Jurkat, Clone E6-1 (cell line): Measurements from ENCODE around the gene ACVR1B.

Experiments used
- DNase-seq: peaks from one replicate; pipeline ENCODE4 v3.0.0-alpha.2; 2011; ENCODE audit warnings: low read depth, low spot score
- H3K4me3 ChIP-seq: 2 replicates; pipeline ENCODE4 v1.5.1; 2011; ENCODE audit warnings: mild to moderate bottlenecking, low read length, control low read depth, moderate library complexity

The ACVR1B gene

DNA sequence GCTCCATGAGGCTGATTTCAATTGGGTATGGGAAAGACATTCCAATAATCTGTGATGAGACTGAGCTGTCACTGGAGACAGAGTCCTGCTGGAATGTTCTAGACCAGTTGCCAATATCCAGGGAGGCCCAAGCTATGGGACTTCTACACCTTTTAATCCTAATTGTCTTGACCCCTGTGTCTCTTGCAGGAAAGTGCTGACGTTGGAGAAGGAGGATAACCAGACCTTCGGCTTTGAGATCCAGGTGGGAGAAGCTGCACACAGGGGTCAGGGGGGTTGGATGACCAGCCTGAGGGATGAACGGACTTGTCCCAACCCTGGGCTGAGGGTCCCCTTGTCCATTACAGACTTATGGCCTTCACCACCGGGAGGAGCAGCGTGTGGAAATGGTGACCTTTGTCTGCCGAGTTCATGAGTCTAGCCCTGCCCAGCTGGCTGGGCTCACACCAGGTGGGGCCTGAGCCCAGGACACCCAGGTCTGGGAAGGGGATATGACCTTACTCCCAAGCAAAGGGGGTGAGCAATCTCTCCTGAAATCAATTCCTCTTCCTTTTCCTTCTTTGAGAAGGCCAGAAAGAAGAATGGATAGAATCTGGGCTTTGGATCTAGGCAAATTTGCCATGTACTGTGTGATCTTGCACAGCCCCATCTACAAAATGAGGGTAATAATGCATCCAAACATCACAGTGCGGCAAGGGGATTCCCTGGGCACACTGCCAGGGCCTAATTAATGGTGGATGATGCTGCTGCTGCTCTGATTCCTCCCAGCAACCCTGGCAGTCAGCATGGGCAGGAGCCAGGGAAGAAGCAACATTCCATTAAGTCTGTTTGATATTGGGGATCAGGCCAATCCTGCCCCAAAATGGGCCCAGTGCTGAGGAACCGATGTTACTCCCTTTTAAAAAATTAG is 59.4 kb downstream of the ACVR1B start:
- no peak for DNase-seq
- no peak overlapping the region for H3K4me3 ChIP-seq

DNA sequence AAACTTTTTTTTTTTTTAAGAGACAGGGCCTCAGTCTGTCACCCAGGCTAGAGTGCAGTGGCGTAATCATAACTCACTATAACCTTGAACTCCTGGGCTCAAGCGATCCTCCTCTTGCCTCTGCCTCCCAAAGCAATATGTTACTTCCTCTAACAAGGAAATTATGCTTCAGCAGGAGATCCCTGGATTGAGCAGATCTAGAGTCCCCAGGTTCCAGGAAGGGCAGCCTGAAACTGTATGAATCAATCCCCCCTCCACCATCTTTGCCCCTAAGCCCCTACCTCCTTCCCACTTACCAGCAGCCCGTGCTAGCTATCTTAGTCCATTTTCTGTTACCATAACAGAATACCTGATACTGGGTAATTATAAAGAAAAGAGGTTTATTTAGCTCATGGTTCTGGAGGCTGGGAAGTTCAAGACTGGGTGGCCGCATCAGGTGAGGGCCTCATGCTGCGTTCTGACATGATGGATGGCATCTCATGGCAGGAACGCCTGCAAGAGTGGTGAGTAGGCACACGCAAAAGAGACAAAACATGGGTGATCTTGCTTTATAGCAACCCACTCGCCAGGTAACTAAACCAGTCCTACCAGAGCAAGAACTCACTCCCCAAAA is 60.2 kb downstream of the ACVR1B start:
- no peak for DNase-seq
- no peak overlapping the region for H3K4me3 ChIP-seq

DNA sequence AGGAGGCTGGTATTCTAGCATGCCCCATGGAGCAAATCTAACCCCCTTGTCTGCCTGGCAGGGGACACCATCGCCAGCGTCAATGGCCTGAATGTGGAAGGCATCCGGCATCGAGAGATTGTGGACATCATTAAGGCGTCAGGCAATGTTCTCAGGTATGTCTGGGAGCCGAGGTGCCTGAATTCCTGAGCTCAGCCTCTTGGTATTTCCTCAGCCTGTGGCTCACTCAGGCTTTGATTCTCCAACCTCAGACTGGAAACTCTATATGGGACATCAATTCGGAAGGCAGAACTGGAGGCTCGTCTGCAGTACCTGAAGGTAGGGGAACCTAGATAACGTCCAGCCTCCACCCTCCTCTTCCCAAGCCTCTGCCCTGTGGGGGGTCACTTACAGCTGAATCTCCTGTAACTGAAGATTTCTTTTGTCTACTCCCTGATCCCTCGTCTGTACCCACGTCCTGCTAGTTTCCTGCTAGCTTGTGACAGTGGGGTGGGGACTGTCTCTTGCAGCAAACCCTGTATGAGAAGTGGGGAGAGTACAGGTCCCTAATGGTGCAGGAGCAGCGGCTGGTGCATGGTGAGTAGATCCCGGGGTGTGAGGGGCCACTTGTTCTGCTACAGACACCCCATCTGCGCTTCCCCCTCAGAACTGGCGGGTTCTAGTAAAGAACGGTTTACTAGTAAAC is 62.3 kb downstream of the ACVR1B start:
- DNase-seq = no peak
- H3K4me3 ChIP-seq = no peak overlapping the region

DNA sequence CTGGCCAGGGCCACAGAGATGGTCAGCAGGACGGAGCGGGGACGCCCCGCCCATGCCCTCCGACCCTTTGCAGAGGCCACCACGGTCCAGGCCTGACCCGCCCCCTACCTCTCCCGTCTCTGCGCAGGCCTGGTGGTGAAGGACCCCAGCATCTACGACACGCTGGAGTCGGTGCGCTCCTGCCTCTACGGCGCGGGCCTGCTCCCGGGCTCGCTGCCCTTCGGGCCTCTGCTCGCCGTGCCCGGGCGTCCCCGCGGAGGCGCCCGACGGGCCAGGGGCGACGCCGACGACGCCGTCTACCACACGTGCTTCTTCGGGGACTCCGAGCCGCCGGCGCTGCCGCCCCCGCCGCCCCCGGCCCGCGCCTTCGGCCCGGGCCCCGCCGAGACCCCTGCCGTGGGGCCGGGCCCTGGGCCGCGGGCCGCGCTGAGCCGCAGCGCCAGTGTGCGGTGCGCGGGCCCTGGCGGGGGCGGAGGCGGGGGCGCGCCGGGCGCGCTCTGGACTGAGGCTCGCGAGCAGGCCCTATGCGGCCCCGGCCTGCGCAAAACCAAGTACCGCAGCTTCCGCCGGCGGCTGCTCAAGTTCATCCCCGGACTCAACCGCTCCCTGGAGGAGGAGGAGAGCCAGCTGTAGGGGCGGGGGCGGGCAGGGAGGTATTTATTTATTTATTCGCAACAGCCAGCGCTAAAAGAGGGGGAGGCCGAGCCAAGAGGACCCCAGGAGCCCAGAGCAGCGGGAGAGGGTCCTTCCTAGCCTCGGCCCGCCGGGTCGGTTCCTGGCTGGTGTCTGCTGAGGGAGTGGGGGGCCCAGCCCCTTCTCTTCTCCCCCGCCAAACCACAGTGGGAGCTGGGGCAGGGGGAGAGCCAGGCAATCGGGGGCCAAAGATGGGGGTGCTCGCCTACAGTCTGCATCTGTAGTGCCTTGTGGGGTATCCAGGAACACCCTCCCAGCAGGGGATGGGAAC is 63.4 kb downstream of the ACVR1B start:
- DNase-seq = no peak
- no peak overlapping the region for H3K4me3 ChIP-seq

DNA sequence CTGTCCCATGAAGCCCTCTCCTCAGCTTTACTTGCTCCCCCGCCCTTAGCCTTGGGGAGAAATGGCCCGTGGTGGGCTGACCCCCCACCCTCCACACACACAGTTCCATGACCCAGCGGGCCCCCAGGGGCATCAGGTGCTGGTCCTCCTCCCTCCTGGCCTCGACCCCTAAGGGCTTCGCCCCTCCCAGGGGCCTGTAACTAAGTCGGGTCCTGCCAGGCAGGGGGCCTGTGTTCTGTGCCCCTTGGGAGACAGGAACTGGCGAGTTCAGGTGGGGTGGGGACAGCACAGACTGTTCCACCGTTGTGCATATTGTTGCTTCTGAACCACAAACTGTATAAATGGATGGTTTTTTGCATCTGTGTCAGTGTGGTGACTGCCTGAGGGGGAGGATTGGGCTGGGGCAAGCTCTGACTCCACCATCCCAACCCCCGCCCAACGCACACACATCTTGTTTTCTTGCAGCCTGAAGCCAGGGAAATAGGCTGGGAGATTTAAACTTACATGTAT is 64.1 kb downstream of the ACVR1B start:
- no peak overlapping the region; the same call in 1 of the 2 replicates for H3K4me3 ChIP-seq
- DNase-seq = peak; percentile 87

DNA sequence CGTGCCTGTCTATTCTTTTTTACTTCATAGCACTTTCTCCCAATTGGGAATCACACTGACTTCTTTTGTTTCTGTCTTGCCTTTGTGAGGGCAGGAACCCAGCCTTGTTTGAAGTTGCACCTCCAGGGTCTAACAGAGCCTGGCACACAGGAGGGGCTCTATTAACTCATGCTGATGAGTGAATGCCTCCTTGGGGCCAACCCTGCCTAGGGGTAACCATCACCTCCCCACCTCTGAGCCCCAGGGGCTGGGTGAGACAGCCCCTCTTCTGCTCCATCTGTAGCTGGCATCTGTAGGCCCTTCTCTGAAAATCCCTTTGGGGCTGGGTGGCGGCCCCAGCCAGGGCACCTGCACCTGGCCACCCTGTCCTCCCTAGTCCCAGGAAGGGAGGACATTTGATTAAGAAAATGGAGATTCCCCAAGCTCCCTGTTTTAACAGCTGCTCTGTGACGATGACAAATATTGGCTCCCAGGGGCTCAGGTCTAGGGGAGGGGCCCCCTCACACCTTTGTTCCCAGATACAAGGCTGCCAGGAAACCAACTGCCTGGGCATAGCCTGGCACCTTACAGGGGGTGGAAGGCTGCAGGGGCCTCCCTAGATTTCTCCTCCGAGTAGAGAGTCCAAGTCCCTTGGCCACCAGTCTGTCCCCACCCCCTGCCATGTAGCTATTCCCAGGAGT is 67.1 kb downstream of the ACVR1B start:
- no peak overlapping the region for H3K4me3 ChIP-seq
- no peak for DNase-seq

DNA sequence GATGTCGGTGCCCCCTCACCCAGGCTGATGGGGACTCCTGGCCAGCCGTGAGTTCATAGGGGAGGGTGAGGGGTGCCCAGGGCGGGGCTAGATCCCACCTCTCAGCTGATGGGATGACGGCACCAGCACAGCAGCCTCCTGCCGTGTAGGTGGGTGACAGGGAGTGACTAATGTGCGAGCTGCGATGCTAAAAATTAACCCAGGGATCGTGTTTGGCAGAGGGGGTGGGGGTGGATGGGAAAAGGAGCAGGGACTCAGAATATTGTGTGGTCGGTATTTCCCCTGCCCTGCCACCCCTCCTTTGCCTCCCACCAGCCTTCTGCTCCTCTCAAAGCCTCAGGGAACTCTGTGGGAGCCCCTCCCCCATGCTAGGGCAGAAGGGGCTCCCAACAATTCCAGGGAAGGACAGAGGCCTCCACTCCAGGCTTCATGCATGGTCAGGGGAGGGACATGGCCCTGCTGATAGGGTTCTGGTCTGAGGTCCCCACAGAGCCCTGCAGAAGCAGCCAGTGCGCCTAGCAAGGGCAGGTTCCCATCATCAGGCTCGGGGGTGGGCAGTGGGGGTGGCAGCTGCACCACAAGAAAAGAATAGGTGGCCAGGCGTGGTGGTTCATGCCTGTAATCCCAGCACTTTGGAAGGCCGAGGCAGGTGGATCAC is 67.7 kb downstream of the ACVR1B start:
- no peak for DNase-seq
- no peak overlapping the region for H3K4me3 ChIP-seq

DNA sequence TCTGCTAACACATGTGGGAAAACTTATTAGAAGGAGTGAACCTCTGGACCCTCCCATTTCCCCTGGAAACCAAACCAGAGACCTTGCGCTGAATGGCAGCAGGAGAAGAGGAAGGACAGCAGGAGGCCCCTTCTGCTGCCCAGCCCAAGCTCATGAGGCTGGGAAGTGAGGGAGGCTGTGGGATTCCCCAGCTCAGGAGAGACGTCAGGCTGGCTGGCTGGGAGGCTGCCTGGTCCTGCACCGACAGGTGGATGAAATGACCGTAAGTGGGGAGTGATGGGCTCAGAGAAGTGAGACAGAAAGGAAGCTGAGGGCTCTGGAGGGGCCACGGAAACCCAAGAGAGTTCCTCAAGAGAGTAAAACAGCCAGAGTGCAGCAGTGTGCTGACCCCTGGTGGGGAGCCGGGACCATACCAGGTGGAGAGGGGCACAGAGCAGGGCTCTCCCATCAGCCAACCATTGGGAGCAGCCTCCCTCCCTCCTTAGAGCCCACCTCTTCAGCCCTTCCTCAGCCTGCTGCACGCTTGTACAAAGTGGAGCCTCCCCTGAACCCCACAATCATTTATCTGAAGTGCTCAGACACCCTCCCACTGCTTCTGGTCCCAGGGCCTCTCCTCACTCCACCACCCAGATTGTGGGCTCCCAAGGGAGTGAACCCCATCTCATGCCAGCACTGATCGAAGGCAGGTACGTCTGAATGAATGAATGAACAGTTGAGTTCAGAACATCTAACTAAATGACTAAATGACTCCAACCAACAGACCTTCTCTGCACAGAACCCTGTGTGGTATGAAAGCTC is 69.2 kb downstream of the ACVR1B start:
- H3K4me3 ChIP-seq = peak overlapping the region; percentile 43
- peak; percentile 73 for DNase-seq

DNA sequence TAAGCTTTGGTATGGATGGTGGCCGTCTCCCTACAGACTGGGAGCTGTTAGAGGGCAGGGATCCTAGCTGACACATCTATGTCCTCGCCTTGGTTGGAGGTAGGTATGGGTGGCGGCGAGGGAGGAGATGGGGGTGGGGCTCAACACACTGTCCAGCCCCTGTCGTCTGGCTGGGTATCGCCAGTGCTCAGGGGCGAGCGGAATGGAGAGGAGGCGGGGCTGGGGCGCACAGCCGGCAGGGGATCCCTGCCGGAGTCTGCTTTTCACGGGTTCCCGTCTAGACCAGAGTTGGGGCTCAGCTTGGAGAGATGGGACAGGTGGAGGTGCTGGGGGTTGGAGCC is 71.3 kb downstream of the ACVR1B start:
- H3K4me3 ChIP-seq = peak overlapping the region; percentile 62
- DNase-seq = no peak

DNA sequence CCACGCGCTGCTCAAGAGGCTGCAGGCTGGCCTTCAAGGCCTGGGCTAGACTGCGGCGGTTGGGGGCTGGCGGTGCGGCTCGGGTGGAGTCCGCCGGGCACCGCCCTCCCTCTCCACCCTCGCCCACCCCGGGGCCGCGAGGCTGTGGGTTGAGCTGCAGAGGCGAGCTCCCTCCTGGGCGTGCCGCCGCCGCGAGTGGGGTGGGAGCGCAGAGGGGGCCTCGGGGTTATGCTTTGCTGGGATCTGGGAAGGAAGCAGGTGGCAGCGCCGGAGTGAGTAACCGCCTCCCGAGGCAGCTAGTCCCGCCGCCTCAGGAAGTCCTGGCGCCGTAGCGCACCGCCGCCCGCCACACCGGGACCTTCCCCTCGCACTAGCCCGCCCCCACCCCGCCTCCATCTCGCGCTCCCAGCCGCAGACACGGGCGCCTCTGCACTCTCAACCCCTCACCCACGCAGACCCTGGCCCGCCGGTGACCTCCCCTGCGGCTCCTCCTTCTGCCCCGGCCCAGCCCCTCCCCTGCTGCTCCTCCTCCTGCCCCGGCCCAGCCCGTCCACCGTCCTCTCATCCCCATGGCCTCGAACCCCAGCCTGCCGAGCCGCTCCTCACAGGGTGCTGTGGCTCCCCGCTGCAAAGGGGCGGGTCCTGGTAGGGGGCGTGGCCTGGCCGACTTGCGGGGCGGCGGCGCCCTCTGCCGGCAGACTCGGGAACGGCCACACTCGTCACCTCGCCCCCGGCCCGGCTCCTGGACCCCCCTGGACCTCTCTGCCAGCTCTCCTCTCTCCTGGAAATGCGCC is 71.9 kb downstream of the ACVR1B start:
- peak; percentile 72 for DNase-seq
- H3K4me3 ChIP-seq = peak overlapping the region; percentile 62

DNA sequence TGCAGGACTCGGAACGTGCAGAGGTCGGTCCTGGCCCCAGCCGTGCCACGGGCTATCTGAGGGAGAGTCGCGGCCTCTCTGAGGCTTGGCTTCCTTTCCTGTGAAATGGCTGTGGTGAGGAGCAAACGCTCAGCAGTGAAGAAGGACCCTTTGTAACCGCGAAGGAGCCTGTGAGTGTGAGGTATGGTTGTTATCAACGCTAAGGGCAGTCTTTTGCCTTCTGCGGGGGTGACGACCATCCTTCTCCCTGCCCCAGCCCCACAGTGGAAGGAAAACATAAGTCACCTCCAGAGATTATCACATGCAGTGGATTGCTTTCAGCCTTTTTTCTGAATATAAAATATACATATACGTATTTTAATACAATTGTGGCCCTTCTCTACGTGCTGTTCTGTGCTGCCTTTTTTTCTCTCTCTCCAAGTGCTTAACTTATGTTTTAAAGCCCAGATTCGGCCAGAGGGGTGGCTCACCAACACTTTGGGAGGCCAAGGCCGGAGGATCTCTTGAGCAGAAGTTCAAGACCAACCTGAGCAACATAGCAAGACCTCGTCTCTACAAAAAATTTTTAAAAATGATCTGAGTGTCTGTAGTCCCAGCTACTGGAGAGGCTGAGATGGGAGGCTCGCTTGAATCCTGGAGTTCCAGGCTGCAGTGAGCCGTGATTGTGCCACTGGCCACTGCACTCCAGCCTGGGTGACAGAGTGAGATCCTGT is 72.6 kb downstream of the ACVR1B start:
- H3K4me3 ChIP-seq = peak overlapping the region; percentile 62
- DNase-seq = no peak

DNA sequence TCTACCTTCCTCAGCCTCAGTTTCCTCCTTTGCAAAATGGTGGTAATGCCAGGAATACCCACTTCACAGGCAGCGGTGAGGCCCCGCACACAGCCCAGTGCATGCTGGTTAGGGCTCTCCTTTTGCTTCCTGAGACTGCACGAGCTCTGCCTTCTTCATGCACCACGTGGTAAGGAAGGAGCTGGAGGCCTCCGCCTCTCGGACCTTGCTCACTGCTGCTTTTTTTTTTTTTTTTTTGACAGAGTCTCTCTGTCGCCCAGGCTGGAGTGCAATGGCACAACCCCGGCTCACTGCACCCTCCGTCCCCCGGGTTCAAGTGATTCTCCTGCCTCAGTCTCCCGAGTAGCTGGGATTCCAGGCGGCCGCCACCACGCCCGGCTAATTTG is 73.3 kb downstream of the ACVR1B start:
- DNase-seq = peak; percentile 91
- H3K4me3 ChIP-seq = peak overlapping the region; percentile 62

DNA sequence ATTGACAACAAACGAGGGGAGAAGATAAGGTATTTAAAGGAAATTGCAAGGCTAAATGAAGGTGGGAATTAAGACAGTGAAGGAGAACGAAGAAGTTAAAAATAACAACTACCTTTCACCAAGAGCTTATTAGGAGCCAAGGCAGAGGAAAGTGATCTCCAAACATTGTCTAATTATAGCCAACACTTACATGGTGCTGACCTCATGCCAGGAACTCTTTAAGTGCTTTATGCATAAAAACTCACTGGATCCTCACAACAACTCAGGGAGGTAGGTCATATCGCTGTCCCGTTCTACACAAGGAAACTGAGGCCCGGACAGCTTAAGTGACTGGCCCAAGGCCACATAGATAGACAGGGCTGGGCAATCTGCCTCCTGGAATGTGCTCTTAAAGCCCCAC is 74.8 kb downstream of the ACVR1B start:
- H3K4me3 ChIP-seq = no peak overlapping the region; the same call in 1 of the 2 replicates
- no peak for DNase-seq

DNA sequence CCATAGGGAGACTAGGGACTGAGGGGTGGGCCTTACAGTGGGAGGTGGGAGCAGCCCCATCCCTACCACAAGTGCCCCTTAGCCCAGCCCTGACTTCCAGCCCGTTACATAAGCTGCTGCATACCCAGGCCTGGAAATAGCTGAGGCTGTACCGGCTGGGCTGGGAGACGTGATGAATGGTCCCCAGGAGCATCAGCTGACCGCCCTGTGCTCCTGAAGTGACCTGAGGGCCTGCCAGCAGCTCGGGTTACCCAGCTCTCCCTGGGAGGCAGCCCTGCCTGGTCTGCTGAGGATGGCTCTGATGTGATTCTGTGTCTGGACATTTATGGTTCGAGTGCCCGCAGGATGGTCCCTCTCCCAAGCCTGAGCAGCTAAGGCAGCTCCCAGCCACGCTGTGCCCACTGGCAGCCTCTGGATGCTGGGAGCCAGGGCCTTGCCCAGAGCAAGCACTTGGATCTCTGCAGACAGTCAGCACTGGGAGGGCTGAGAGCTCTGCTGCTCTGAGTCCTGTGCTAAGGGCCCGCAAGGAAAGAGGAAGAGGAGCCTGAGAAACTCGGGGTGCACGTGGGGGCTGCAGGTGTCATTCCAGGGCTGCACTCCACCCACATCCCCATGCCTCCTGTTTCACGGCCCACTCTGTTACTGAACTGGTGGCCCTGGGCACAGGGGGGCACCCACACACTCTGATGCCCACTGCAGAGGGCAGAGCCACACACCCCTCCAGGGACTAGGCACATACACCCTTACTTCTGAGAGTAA is 75.8 kb downstream of the ACVR1B start:
- no peak overlapping the region for H3K4me3 ChIP-seq
- no peak for DNase-seq

DNA sequence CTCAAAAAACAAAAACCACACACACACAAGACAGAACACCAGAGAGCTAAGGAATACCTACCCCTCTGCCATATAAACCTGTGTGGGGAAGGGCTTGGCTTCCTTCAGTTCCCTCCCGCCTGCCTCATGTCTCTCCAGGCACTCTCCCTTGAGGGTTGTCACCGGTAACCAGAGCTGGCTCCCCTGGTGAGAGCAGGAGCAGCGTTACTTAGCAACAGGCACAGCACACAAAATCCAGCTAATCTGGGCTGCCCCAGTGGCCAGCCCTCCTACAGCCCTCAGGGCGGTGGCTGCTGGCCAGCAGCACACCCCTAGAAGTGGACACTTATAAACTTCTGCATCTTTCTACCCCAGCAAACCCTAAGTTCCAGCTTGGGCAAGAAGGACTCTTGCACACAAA is 78.2 kb downstream of the ACVR1B start:
- H3K4me3 ChIP-seq = no peak overlapping the region
- DNase-seq = no peak
